ENCODE measurements around the gene CASP8AP2. TPM values are rescaled to one million over a fixed set of nuclear protein-coding genes. Genes with fewer than 3 reads are reported as not detected.

The CASP8AP2 gene
- total RNA-seq, 1 donor from 2014 or later, result 59.0 TPM

- H3K36me3 ChIP-seq, result peaks cover 8% of the 10 kb centered on the region
- no peak overlapping the region for H3K4me3 ChIP-seq
- no peaks in the 10 kb centered on the region for H3K27me3 Mint-ChIP-seq (ENCODE audit: insufficient read depth, low read depth)
- DNase-seq (ENCODE audit: low spot score), result no peak
- no peaks in the 10 kb centered on the region for H3K27me3 ChIP-seq
- H4K20me1 ChIP-seq (ENCODE audit: low read depth), result peaks cover 15% of the 10 kb centered on the region
- no peak overlapping the region for H3K9ac ChIP-seq
- TF ChIP-seq EZH2 (IDR thresholded peaks at IDR 0.05) (no peak), CTCF (IDR thresholded peaks at IDR 0.05) (no peak), EZH2phosphoT487 (IDR thresholded peaks at IDR 0.05) (no peak)
- no peaks in the 10 kb centered on the region for H3K9me3 ChIP-seq (ENCODE audit: low read depth)
- H3K79me2 ChIP-seq (ENCODE audit: low read depth), result peaks cover 8% of the 10 kb centered on the region
- no peak overlapping the region for H3K4me2 ChIP-seq
- H3K9me3 Mint-ChIP-seq, result no peaks in the 10 kb centered on the region
- no peak overlapping the region for H3K27ac ChIP-seq
- H3K36me3 Mint-ChIP-seq, result peaks cover 12% of the 10 kb centered on the region
- H3F3A ChIP-seq (ENCODE audit: low read depth), result no peaks in the 10 kb centered on the region
- H3K4me1 ChIP-seq, result no peaks in the 10 kb centered on the region
- no peak overlapping the region for H2AFZ ChIP-seq (replicated peaks)
- no peak overlapping the region for H3K27ac Mint-ChIP-seq
- no peaks in the 10 kb centered on the region for H3K4me1 Mint-ChIP-seq
- H3K4me3 Mint-ChIP-seq, result no peak overlapping the region
Observed at GRCh38 chr6:89793586-89793985, 36.1 kb upstream of the CASP8AP2 start.

- Mint-ChIP-seq H3K4me1 (no peaks in the 10 kb centered on the region), H3K36me3 (peaks cover 14% of the 10 kb centered on the region), H3K27me3 (ENCODE audit: insufficient read depth, low read depth) (no peaks in the 10 kb centered on the region), H3K9me3 (no peaks in the 10 kb centered on the region), H3K4me3 (no peak overlapping the region), H3K27ac (no peak overlapping the region)
- Histone ChIP-seq H2AFZ (replicated peaks) (no peak overlapping the region), H3K27ac (no peak overlapping the region), H4K20me1 (ENCODE audit: low read depth) (peaks cover 15% of the 10 kb centered on the region), H3K4me3 (no peak overlapping the region), H3K79me2 (ENCODE audit: low read depth) (peaks cover 8% of the 10 kb centered on the region), H3K4me1 (no peaks in the 10 kb centered on the region), H3K27me3 (no peaks in the 10 kb centered on the region), H3K9me3 (ENCODE audit: low read depth) (no peaks in the 10 kb centered on the region), H3K36me3 (peaks cover 8% of the 10 kb centered on the region), H3K4me2 (no peak overlapping the region), H3K9ac (no peak overlapping the region), H3F3A (ENCODE audit: low read depth) (no peaks in the 10 kb centered on the region)
- TF ChIP-seq EZH2 (IDR thresholded peaks at IDR 0.05) (no peak), CTCF (IDR thresholded peaks at IDR 0.05) (no peak), EZH2phosphoT487 (IDR thresholded peaks at IDR 0.05) (no peak)
- DNase-seq (ENCODE audit: low spot score), result no peak
Observed at GRCh38 chr6:89794324-89794723, 35.4 kb upstream of the CASP8AP2 start.

GRCh38 chr6:89797317-89797716 lies 32.4 kb upstream of the CASP8AP2 start:
- DNase-seq (ENCODE audit: low spot score), result no peak
- Mint-ChIP-seq H3K4me1 (no peaks in the 10 kb centered on the region), H3K36me3 (peaks cover 20% of the 10 kb centered on the region), H3K27ac (no peak overlapping the region), H3K27me3 (ENCODE audit: insufficient read depth, low read depth) (no peaks in the 10 kb centered on the region), H3K9me3 (no peaks in the 10 kb centered on the region), H3K4me3 (no peak overlapping the region)
- no peaks in the 10 kb centered on the region for H3F3A ChIP-seq (ENCODE audit: low read depth)
- peaks cover 15% of the 10 kb centered on the region for H4K20me1 ChIP-seq (ENCODE audit: low read depth)
- no peak overlapping the region for H3K4me3 ChIP-seq
- no peak overlapping the region for H3K9ac ChIP-seq
- H3K27me3 ChIP-seq, result no peaks in the 10 kb centered on the region
- H3K4me2 ChIP-seq, result no peak overlapping the region
- H3K36me3 ChIP-seq, result peaks cover 6% of the 10 kb centered on the region
- H3K27ac ChIP-seq, result no peak overlapping the region
- H3K4me1 ChIP-seq, result no peaks in the 10 kb centered on the region
- TF ChIP-seq CTCF (IDR thresholded peaks at IDR 0.05), result no peak
- TF ChIP-seq EZH2 (IDR thresholded peaks at IDR 0.05), result no peak
- TF ChIP-seq EZH2phosphoT487 (IDR thresholded peaks at IDR 0.05), result no peak
- H3K9me3 ChIP-seq (ENCODE audit: low read depth), result no peaks in the 10 kb centered on the region
- peaks cover 8% of the 10 kb centered on the region for H3K79me2 ChIP-seq (ENCODE audit: low read depth)
- no peak overlapping the region for H2AFZ ChIP-seq (replicated peaks)
